Body of pancreas (tissue), 4 donors: ENCODE results near the gene TSHZ2. TPM values are rescaled to one million over a fixed set of nuclear protein-coding genes. Genes with fewer than 3 reads are reported as not detected.

Experiments
- ATAC-seq: fragments of 150-250 bp; one replicate; pipeline ENCODE4 v1.9.1; 2016
- DNase-seq, 4 donors: peaks; one replicate each; pipeline ENCODE4 v3.0.0-alpha.2; 2019
- H3K27ac ChIP-seq, 4 donors: fragments of 200-600 bp; sonication (generic); 1 replicate in 3 of 4; 2 replicates in 1 of 4; pipeline versions ENCODE4 v1.5.1 to v1.6.1; 2016 to 2019; ENCODE audit warnings: mild to moderate bottlenecking in 1 of 4, mixed read lengths in 1 of 4, moderate library complexity in 1 of 4
- H3K27me3 ChIP-seq, 2 donors: fragments of 200-600 bp; sonication (generic); one replicate each; pipeline ENCODE4 v1.6.0; 2016; ENCODE audit warnings: mild to moderate bottlenecking in 1 of 2
- H3K36me3 ChIP-seq, 2 donors: fragments of 200-600 bp; sonication (generic); replicated peaks in 1 of 2; 2 replicates each; pipeline ENCODE4 v1.5.1; 2016; ENCODE audit warnings: low read depth in 2 of 2; ENCODE audit not compliant: insufficient read depth in 1 of 2
- H3K4me1 ChIP-seq: fragments of 200-600 bp; sonication (generic); one replicate; pipeline ENCODE4 v1.6.0; 2016
- H3K4me3 ChIP-seq, 2 donors: fragments of 200-600 bp; sonication (generic); 1 replicate in 1 of 2; 2 replicates in 1 of 2; pipeline ENCODE4 v1.5.1; 2016 to 2019
- H3K9me3 ChIP-seq, 3 donors: fragments of 200-600 bp; sonication (generic); 1 replicate in 2 of 3; 2 replicates in 1 of 3; pipeline ENCODE4 v1.5.1; 2016
- POLR2A ChIP-seq, 3 donors: fragments of 450-650 bp; IDR thresholded peaks; one replicate each; pipeline ENCODE4 v1.6.1; 2016; ENCODE audit warnings: antibody characterized with exemption in 3 of 3, mild to moderate bottlenecking in 2 of 3
- WGBS, 2 donors: methylation state at CpG; one replicate each; pipeline ENCODE4 v1.1.5; 2017; 5-methylcytosine and 5-hydroxymethylcytosine counted together
- intact Hi-C: fragments of 100-400 bp; cut with DNase I; formaldehyde crosslinking; loops from one replicate; pipeline ENCODE4 v1.15.1; 2023
- total RNA-seq, 2 donors: library from RNA; depleted of rRNA; stranded (reverse); fragments of >200 nt; gene quantifications; one replicate each; pipeline ENCODE4 v1.1.0, GENCODE V29; 2016
- TF ChIP-seq, protein P1 (sequence below), 7 experiments: fragments of 450-650 bp in 4 of 7; fragments of 200-600 bp in 3 of 7; sonication (generic) in 3 of 7; IDR thresholded peaks; one replicate each; pipeline ENCODE4 v1.5.1; 2016 to 2019; ENCODE audit warnings: antibody characterized with exemption in 7 of 7

Gene TSHZ2
- total RNA-seq, 2 donors from 2014 or later: 6.0 to 9.6 TPM

DNA sequence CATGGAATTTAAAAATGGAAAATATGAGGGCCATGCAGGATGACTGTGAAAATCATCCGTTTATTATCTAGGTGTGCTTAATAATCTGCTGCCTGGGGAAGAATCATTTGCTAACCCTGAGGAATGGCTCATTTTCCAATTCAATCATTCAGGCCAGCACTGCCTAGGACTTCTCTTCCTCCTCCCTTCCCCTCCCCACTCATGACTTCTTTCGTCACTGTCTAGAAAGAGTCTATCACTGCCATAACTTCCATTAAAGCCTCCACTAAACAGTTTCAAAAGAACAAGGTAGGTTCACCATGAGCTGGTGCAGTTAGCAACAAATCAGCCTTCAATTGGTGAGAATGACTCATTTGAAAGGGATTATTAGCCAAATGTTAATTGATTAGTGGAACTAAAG is 43.9 kb downstream of the TSHZ2 start:
- Histone ChIP-seq H3K4me3 (no peak overlapping the region), H3K4me1 (no peaks in the 10 kb centered on the region), H3K27ac (no peak overlapping the region), H3K9me3 (no peaks in the 10 kb centered on the region), H3K27me3 (no peaks in the 10 kb centered on the region), H3K36me3 (no peaks in the 10 kb centered on the region)
- ATAC-seq (no peak), DNase-seq (no peak)
- intact Hi-C loops: no loop called here
- WGBS, 2 donors: 83 to 86% methylated on average over 2 of the region's 2 CpGs
- TF ChIP-seq, protein P1, sequence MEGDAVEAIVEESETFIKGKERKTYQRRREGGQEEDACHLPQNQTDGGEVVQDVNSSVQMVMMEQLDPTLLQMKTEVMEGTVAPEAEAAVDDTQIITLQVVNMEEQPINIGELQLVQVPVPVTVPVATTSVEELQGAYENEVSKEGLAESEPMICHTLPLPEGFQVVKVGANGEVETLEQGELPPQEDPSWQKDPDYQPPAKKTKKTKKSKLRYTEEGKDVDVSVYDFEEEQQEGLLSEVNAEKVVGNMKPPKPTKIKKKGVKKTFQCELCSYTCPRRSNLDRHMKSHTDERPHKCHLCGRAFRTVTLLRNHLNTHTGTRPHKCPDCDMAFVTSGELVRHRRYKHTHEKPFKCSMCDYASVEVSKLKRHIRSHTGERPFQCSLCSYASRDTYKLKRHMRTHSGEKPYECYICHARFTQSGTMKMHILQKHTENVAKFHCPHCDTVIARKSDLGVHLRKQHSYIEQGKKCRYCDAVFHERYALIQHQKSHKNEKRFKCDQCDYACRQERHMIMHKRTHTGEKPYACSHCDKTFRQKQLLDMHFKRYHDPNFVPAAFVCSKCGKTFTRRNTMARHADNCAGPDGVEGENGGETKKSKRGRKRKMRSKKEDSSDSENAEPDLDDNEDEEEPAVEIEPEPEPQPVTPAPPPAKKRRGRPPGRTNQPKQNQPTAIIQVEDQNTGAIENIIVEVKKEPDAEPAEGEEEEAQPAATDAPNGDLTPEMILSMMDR (IDR thresholded peaks at IDR 0.05): no peak
- no peak for TF ChIP-seq POLR2A (IDR thresholded peaks at IDR 0.05)

DNA sequence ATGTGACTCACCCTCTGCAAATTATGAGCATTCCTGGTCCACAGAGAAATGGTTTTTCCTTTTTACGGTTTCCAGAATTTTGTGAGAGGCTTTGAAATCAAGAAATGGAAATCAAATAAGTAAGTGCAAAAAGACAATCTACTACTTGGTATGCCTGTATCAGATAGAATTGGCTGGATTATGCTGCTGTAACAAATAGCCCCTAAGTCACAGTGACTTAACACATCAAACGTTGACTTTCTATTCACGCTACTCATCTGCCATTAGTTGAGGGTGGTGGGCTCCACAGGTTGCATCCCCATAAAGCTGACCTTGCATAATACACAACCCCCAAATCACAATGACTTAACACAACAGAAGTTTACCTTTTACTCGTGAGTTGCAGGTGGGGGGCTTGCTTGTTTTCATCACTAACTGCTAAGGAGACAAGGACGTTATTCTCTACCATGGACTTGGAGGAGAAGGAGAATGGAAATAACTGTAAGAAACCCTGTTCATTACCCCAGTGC is 44.4 kb downstream of the TSHZ2 start:
- no peaks in the 10 kb centered on the region for H3K4me1 ChIP-seq
- H3K27ac ChIP-seq: no peak overlapping the region
- H3K36me3 ChIP-seq: no peaks in the 10 kb centered on the region
- H3K9me3 ChIP-seq: no peaks in the 10 kb centered on the region
- H3K27me3 ChIP-seq: no peaks in the 10 kb centered on the region
- TF ChIP-seq POLR2A (IDR thresholded peaks at IDR 0.05): no peak
- TF ChIP-seq, protein P1 (IDR thresholded peaks at IDR 0.05): no peak
- ATAC-seq (no peak), DNase-seq (no peak)
- H3K4me3 ChIP-seq: no peak overlapping the region
- intact Hi-C loops: no loop called here
- WGBS, 2 donors: 69% methylated on average over 5 of the region's 5 CpGs

DNA sequence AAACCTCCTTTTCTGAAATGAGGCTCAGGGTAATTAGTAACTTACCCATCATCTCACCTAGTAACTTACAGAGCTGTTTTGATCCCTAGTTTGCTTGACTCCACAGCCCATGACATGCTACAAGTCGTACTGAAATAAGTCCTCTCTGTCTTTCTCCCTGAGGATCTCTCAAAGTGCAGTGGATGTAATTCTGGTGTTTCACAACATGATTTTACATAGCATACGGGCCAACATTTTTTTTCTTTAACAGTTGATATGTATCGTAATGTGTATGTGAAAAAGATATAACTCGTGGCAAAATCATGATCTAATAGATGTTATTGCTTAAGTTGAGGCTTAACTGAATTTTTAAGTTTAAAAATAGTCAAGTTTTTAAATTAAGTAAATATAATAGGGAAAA is 45.0 kb downstream of the TSHZ2 start:
- Histone ChIP-seq H3K27ac (no peak overlapping the region), H3K9me3 (no peaks in the 10 kb centered on the region), H3K4me3 (no peak overlapping the region), H3K27me3 (no peaks in the 10 kb centered on the region), H3K36me3 (no peaks in the 10 kb centered on the region), H3K4me1 (no peaks in the 10 kb centered on the region)
- ATAC-seq (no peak), DNase-seq (no peak)
- WGBS, 2 donors: 59 to 72% methylated on average over 4 of the region's 4 CpGs
- no peak for TF ChIP-seq POLR2A (IDR thresholded peaks at IDR 0.05)
- TF ChIP-seq, protein P1 (IDR thresholded peaks at IDR 0.05): no peak
- intact Hi-C loops: no loop called here

DNA sequence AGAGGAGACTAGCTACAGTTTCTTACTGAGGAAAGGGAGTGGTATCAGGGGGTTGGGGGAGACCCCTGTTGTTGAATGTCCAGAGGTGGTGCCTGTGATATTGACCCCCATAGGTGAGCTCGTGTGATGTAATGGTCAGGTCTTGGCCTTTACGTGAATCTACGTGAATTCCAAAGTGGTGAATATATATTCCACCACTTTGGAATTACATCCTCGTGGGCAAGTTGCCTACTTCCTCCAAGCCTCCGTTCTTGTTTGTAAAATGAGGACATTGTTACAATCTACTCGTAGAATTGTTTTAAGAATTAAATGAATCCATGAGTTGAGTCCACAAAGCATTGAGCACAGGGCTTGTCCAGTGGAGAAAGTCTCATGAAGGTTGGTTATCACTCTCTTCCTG is 47.3 kb downstream of the TSHZ2 start:
- DNase-seq (no peak), ATAC-seq (no peak)
- no peaks in the 10 kb centered on the region for H3K27me3 ChIP-seq
- H3K4me1 ChIP-seq: no peaks in the 10 kb centered on the region
- TF ChIP-seq POLR2A (IDR thresholded peaks at IDR 0.05): no peak
- TF ChIP-seq, protein P1 (IDR thresholded peaks at IDR 0.05): no peak
- WGBS, 2 donors: 66 to 70% methylated on average over 6 of the region's 6 CpGs
- intact Hi-C loops: no loop called here
- no peaks in the 10 kb centered on the region for H3K9me3 ChIP-seq
- H3K4me3 ChIP-seq: no peak overlapping the region
- no peaks in the 10 kb centered on the region for H3K36me3 ChIP-seq
- H3K27ac ChIP-seq: no peak overlapping the region

DNA sequence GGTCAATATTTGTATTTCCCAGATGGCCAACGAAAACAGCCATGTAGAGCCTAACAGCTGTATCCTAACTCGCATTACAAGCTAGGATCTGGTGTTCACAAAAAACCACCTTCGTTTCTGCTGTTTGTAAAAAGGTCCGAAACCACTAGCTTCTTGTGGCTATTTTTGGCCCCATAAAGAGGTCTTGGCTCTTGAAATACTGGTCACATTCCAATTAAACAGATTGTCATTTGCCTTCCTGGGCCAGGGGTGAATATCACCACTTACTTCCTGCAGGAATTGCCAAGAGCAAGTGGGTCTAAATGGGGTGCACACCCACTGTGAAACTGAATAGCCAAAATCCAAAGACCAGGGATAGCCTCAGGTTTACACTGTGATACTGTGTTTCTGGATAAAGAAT is 48.2 kb downstream of the TSHZ2 start:
- TF ChIP-seq, protein P1 (IDR thresholded peaks at IDR 0.05): no peak
- TF ChIP-seq POLR2A (IDR thresholded peaks at IDR 0.05): no peak
- Histone ChIP-seq H3K36me3 (no peaks in the 10 kb centered on the region), H3K27me3 (no peaks in the 10 kb centered on the region), H3K27ac (no peak overlapping the region), H3K4me1 (no peaks in the 10 kb centered on the region), H3K9me3 (no peaks in the 10 kb centered on the region), H3K4me3 (no peak overlapping the region)
- ATAC-seq (no peak), DNase-seq (no peak)
- intact Hi-C loops: no loop called here
- WGBS, 2 donors: 61 to 65% methylated on average over 4 of the region's 4 CpGs
